GM19351 (cell line): ENCODE measurements around the gene EXD3.
"Not testable (repeated sequence)": the region's sequence is repeated elsewhere in the genome, so short reads cannot be mapped to it uniquely, and the experiment has no call there.

Experiments
- ATAC-seq: cut with Tn5 transposase; IDR thresholded peaks from one replicate; pipeline ENCODE4 v1.9.1; 2021; ENCODE audit warnings: mild to moderate bottlenecking, moderate library complexity; ENCODE audit not compliant: unreplicated experiment

Gene EXD3, protein sequence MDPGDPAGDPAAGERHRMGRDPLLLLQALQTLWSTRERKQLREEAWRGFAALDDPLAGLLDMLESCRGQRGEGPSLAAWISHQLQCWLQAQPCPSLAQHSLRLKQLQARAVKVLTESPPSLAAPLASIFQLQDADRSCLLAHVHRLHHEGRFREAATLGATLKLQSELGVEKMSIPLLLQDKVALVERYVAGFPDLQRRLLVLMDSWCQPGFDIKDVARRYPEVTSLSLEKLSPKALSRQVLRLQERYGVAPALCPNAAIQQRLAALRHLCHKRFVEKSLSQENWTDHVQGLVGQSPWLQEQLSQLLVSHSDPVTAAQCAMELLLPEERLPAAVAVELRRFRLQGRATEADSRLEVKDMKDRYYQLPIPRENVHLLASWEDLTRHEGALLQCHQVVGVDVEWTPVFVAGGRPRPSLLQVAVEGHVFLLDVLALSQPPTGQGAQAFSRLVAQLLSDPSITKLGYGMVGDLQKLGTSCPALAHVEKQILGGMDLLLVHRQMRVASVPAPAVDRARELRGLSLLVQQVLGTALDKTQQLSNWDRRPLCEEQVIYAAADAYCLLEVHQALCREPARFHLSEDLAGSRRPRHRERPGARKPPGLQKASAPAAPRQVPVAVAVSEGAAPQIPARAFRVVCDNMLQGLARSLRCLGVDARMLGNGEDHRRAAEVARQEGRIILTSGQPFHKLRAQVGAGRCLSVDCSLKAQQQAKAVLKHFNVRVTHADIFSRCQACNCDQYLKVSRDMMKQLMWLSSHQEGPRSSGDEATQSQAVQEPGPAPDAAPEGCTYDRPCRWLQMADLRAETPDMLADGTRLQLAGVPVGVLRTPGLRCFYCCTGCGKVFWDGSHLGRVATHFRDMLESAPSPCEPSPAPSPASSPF

DNA sequence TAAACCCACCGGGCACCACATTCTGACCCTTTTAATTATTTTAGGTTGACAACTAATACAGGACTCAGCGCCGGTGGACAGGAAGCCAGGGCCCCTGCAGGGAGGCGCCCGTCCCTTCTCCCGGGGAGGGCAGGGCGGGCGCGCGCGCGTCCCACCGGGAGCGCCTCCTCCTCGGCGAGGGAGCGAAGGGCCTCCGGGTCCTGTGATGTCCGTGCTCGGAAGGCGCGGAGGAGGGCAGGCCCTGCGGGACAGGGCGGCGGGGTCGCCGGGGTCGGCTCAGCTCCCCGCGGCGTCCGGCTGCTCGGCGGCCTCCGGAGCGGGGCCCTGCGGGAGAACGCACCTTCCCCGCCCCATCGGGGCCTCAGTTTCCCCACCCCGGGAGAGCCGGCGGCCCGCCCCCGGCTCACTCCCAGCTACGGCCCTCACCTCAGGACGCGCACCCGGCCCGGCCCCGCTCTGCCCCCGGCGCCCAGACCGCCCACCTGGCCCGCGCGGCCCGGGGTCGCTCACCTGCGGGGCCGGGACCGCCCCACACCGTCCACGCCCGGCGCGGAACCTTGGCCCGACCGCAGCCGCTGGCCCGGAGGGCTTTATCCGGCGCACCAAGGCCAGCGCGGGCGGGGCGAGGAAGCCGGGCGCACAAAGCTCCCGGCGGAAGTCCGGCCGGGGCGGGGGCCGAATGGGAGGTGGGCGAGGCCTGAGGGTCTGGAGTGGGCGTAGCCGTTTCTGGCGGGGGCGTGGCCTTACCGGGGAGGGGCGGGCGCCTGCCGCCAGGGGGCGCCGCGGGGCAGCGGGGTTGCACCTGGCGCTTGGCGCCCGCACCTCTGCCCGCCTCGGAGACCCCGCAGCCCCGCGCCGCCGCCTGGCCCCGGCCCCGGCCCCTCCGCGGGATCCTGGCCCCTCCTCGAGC, at the start of gene EXD3, which contains the start of gene NOXA1:
Gene EXD3, minus strand, starts transcription at position 559 of the 910 bp plus-strand sequence. CDS start 27,805 bp downstream, outside the sequence.
Gene NOXA1, plus strand, starts transcription at position 790 of the 910 bp plus-strand sequence. CDS start 137 bp downstream, outside the sequence.
- ATAC-seq: peak; percentile 78

- ATAC-seq: no peak
These were observed 47.8 kb upstream of the EXD3 start for GRCh38 chr9:137470785-137471184.

DNA sequence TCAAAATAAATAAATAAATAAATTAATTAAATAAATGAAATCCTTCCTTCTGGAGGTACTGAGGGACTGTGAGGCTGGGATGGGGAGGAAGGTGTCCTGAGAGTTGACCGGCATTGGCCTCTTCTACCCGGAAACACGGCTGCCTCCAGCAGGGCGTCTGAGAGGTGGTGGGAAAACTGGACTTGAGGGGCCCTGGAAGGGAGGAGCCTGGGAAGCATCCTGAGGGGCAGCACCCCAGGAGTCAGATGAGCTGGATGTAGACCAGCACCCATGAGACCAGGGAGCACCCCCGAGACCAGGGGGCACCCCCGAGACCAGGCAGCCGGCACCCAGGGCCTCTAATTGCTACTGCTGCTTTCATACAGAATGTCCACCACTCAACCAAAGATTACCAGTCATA, 44.9 kb upstream of the EXD3 start:
- ATAC-seq: no peak

- ATAC-seq: no peak
These were observed 44.2 kb upstream of the EXD3 start for GRCh38 chr9:137467161-137467581.

GRCh38 chr9:137466389-137467085, 43.6 kb upstream of the EXD3 start:
- ATAC-seq: not testable (repeated sequence)

DNA sequence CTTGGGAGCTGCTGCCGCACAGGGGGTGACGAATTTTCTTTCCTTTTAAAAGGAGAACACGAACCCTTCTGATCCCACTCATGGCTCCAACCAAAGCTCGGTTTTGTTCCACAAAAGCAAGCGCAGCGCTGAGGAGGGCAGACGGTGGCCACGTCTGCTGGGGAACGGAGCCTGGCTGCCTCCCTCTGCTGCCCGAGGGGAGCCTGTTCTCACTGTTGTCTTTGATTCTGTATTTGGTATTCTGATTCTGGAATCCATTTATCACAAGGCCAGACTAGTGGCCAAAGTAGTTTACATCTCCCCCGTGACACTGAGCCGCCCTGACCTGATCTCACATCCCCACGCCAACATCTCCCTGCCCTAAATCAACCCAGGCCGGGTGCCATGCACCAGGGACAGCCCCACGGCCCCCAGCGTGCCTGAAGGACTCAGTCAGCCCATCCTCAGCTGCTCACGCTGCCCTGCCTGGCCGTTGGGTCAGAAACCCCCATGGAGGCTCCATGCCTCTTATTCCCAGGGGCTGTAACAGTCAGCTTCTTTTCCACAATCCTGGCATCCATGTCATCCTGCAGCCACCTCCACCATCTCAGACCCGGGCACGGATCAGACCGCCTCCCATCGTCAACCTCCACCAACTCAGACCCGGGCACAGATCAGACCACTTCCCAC, 42.9 kb upstream of the EXD3 start:
- no peak for ATAC-seq

- ATAC-seq: no peak
These were observed 42.2 kb upstream of the EXD3 start for GRCh38 chr9:137465000-137465719.

- no peak for ATAC-seq
These were observed 41.5 kb upstream of the EXD3 start for GRCh38 chr9:137464291-137464999.

DNA sequence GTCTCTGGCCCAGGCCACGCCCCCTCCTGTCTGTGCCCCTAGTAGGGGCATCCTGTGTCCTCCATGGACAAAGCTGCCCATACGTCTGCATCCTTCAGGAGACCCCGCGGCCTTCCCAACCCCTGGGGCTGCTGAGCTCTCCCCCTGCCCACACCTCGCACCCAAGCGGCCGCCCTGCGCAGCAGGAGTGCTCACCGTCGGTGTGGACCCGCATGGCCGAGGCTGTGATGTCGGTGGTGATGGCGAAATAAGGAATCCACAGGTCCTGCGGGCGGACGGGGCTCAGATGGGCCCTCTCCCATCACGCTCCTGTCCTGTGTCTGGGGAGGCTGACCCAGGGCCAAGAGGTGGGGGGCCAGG, 40.9 kb upstream of the EXD3 start:
- ATAC-seq: no peak

GRCh38 chr9:137462986-137463930, 40.3 kb upstream of the EXD3 start:
- ATAC-seq: no peak

DNA sequence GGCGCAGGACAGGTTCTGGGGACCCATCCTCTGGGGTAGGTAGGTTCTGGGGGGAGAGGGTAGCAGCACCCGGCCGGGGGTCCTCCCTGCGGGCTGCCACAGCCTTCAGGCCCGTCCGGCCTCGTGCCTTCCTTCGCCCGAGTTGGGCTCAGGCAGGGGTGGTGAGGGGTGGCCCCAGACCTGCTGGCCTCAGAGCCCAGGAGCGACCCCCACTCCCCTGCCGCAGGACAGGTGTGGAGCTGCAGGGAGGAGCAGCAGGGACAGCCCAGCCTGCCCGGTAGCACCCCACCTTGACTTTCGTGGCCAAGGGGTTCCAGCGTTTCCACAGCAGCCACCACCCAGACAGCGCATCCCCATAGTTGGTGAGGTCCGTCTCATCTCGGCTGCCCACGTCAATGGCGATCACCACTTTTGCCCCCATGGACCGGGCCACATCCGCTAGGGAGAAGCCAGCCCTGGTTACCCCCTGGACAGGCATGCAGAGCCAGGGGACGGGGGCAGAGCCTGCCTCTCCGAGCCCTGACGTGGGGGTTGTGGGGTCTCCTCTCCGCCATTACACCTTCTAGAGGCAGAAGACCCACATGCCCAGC, 39.5 kb upstream of the EXD3 start:
- no peak for ATAC-seq

GRCh38 chr9:137461663-137462395, 38.9 kb upstream of the EXD3 start:
- peak; percentile 58 for ATAC-seq

- no peak for ATAC-seq
These were observed 38.3 kb upstream of the EXD3 start for GRCh38 chr9:137461316-137461662.

DNA sequence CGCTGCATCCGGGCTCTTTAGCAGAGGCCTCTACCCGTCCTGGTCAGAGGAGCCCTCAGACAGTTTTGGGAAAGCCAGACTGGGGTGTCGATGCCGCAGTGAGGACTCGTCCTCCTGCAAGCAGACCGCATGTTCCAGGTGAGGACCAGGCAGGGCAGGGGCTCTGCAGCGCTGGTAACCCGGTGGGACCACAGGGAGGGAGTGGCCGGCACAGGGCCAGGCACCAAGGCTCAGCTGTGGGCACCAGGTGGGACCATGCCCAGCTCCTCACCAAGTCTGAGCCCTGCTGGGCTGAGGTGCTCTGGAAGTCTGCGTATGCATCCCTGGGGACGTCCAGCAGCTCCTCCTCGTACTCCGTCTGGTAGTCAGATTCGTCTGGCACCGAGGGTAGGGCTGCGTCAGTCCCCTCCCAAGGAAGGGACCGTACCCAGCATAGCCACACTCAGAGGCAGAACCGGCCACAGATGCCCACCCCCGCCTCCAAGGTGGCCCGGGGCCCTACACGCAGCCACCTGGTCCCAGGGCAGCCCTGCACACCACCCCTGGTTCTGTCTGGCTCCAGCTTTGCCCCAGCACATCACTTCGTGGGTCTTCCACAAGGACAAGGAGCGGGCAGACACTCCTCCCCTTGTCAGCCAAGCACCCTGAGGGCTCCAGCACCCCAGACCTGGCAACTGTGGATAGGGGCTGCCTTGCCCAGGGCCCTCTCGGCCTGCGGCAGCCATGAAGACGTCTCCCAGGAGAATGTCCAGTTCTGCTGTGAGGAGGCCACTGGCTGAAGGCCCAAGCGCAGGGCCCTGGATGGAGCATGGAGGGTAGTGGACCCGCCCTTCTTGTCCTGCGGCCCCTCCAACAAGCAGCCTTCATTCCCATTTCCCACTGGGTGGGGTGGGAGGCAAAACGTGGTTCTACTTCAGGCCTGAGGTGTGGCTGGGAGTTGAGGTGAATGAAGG, 37.7 kb upstream of the EXD3 start:
- ATAC-seq: no peak
